ENCODE results near the gene SEC24D.

The SEC24D gene

DNA sequence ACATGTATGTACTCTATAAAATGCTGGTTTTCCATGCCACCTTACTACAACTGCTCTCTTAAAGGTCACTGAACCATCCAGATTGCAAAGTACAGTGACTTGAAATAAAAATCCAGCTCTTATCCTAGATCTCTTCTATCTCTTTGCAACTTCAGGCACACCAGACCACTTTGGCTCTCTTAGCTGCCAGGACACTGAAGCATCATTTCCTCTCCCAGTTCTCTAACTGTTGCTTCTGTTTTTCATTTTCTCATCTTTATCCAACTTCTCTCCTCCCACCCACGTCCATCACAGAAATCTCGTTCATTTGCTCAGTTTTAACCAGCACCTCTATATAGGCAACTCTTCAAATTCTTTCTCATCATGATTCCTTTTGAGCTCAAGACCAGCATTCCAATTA lies 76.4 kb downstream of the SEC24D start:
- peaks cover 6% of the 10 kb centered on the region; the same call in 1 of the 2 replicates for H3K36me3 ChIP-seq (ENCODE audit: insufficient read depth, low read length)
- H3K9me2 ChIP-seq (ENCODE audit: low read depth, low read length) = no peaks in the 10 kb centered on the region
- H2AFZ ChIP-seq (ENCODE audit: low read length) = no peak overlapping the region
- no peaks in the 10 kb centered on the region for H3K27me3 ChIP-seq (ENCODE audit: insufficient read depth, low read length)
- H3K4me2 ChIP-seq (ENCODE audit: low read length) = peak overlapping the region; percentile 58
- H3K9me3 ChIP-seq (ENCODE audit: low read length) = no peaks in the 10 kb centered on the region
- no peaks in the 10 kb centered on the region for H3F3A ChIP-seq (ENCODE audit: insufficient read depth, low read length)
- no peaks in the 10 kb centered on the region for H4K20me1 ChIP-seq (ENCODE audit: insufficient read depth, low read length)
- H3K79me2 ChIP-seq (ENCODE audit: insufficient read depth, low read length) = no peaks in the 10 kb centered on the region
- peaks cover 33% of the 10 kb centered on the region for H3K4me1 ChIP-seq (ENCODE audit: insufficient read depth, low read length, severe bottlenecking)
- H3K27ac ChIP-seq (ENCODE audit: low read depth, low read length, poor library complexity, severe bottlenecking) = peak overlapping the region; percentile 38
- peak overlapping the region; percentile 42 for H3K4me3 ChIP-seq (ENCODE audit: low read depth, low read length, poor library complexity, severe bottlenecking)
- TF ChIP-seq CTCF (IDR thresholded peaks at IDR 0.05; ENCODE audit: low read length) (no peak), EZH2 (IDR thresholded peaks at IDR 0.05; ENCODE audit: borderline replicate concordance, low read length) (no peak)
- H3K9ac ChIP-seq (ENCODE audit: low read length) = no peak overlapping the region; the same call in 1 of the 2 replicates

DNA sequence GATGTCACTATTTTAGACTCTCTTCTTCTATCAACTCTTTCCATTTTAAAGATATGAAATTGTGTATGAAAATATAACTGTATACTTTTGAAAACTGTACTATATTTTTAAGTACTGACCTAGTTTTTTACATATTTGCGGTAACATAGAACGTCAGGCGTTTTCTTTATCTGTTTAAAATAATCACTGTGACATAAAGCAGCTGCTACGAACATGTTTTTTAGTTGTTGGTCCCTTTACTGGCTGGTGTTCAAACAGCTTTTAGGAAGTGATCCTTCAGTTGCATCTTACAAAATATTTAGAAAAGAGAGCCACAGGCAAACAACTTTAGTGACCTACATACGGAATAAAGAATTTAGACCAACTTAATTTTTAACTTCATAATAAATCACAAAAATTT lies 77.6 kb downstream of the SEC24D start:
- no peaks in the 10 kb centered on the region for H3K9me3 ChIP-seq (ENCODE audit: low read length)
- H3K9ac ChIP-seq (ENCODE audit: low read length) = no peak overlapping the region
- H4K20me1 ChIP-seq (ENCODE audit: insufficient read depth, low read length) = no peaks in the 10 kb centered on the region
- TF ChIP-seq EZH2 (IDR thresholded peaks at IDR 0.05; ENCODE audit: borderline replicate concordance, low read length) (no peak), CTCF (IDR thresholded peaks at IDR 0.05; ENCODE audit: low read length) (no peak)
- H3K9me2 ChIP-seq (ENCODE audit: low read depth, low read length) = no peaks in the 10 kb centered on the region
- H3K27ac ChIP-seq (ENCODE audit: low read depth, low read length, poor library complexity, severe bottlenecking) = no peak overlapping the region
- no peaks in the 10 kb centered on the region for H3F3A ChIP-seq (ENCODE audit: insufficient read depth, low read length)
- H2AFZ ChIP-seq (ENCODE audit: low read length) = no peak overlapping the region
- H3K79me2 ChIP-seq (ENCODE audit: insufficient read depth, low read length) = no peaks in the 10 kb centered on the region
- no peak overlapping the region for H3K4me3 ChIP-seq (ENCODE audit: low read depth, low read length, poor library complexity, severe bottlenecking)
- H3K4me2 ChIP-seq (ENCODE audit: low read length) = no peak overlapping the region
- peaks cover 38% of the 10 kb centered on the region for H3K4me1 ChIP-seq (ENCODE audit: insufficient read depth, low read length, severe bottlenecking)
- H3K36me3 ChIP-seq (ENCODE audit: insufficient read depth, low read length) = peaks cover 5% of the 10 kb centered on the region; the same call in 1 of the 2 replicates
- no peaks in the 10 kb centered on the region for H3K27me3 ChIP-seq (ENCODE audit: insufficient read depth, low read length)

DNA sequence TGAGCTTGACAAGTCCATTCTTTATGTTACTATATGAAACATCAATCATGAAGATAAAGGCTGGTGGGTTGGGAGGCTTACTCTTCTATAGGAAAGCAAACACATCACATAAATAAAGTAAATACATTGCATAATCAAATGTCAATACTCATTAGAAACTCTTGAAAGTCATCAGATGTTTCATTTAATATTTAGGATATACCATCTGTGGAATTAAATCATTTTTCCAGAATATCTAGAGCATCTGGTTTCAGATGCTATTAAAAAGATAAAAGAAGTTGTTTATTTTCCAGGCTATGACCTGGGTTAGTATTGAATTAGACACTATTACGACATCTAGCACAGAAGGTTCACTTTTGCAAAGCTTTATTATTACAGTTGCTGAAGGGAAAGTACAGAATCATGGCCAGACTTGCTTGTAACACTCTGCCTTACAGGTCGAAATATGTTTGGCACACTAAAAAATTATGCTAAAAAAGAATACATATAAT lies 78.1 kb downstream of the SEC24D start:
- no peak overlapping the region for H3K27ac ChIP-seq (ENCODE audit: low read depth, low read length, poor library complexity, severe bottlenecking)
- H3K79me2 ChIP-seq (ENCODE audit: insufficient read depth, low read length) = no peaks in the 10 kb centered on the region
- peaks cover 38% of the 10 kb centered on the region for H3K4me1 ChIP-seq (ENCODE audit: insufficient read depth, low read length, severe bottlenecking)
- no peak overlapping the region for H3K4me3 ChIP-seq (ENCODE audit: low read depth, low read length, poor library complexity, severe bottlenecking)
- peaks cover 5% of the 10 kb centered on the region; the same call in 1 of the 2 replicates for H3K36me3 ChIP-seq (ENCODE audit: insufficient read depth, low read length)
- H4K20me1 ChIP-seq (ENCODE audit: insufficient read depth, low read length) = no peaks in the 10 kb centered on the region
- H3K9me3 ChIP-seq (ENCODE audit: low read length) = no peaks in the 10 kb centered on the region
- H3K9me2 ChIP-seq (ENCODE audit: low read depth, low read length) = no peaks in the 10 kb centered on the region
- H3K9ac ChIP-seq (ENCODE audit: low read length) = no peak overlapping the region
- H3F3A ChIP-seq (ENCODE audit: insufficient read depth, low read length) = no peaks in the 10 kb centered on the region
- H3K27me3 ChIP-seq (ENCODE audit: insufficient read depth, low read length) = no peaks in the 10 kb centered on the region
- H2AFZ ChIP-seq (ENCODE audit: low read length) = no peak overlapping the region
- TF ChIP-seq EZH2 (IDR thresholded peaks at IDR 0.05; ENCODE audit: borderline replicate concordance, low read length) (no peak), CTCF (IDR thresholded peaks at IDR 0.05; ENCODE audit: low read length) (no peak)
- no peak overlapping the region for H3K4me2 ChIP-seq (ENCODE audit: low read length)
